D721Med (cell line): ENCODE measurements around the gene USH2A.
A peak's percentile ranks its signal among the peaks of the same experiment; 100 is the strongest.
"Not testable (repeated sequence)": the region's sequence is repeated elsewhere in the genome, so short reads cannot be mapped to it uniquely, and the experiment has no call there.

Source experiments
- DNase-seq: peaks from one replicate; pipeline ENCODE4 v3.0.0; 2011; ENCODE audit warnings: low spot score; ENCODE audit not compliant: insufficient read length
- FAIRE-seq: peaks from 2 replicates; lab custom pipeline; 2011; peaks lifted over from hg19 to GRCh38; lab: Jason Lieb, UNC
- TF ChIP-seq, protein P1 (sequence below): IDR thresholded peaks from 2 replicates; pipeline ENCODE4 v1.5.1; 2012; ENCODE audit warnings: mild to moderate bottlenecking, control low read depth; ENCODE audit not compliant: insufficient read depth; ENCODE audit errors: missing control alignments

The USH2A gene

DNA sequence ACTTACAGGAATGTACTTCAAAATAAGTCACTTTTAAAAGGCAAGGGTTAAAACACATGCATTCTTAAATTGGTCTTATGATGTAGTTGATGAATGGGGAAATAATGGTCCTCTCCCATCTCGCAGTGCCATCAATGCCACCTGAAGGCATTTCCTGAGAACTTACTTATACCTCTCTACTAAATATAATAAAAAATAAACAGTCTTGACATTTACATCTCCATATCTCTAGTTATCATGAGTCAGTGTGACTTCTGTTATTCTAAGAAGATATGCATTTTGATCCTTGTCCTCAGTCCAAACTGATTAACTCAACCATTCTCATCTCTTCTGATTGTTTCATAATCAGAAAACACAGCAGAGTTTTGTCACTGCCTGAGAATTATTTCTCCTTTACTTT lies 253.9 kb downstream of the USH2A start:
- FAIRE-seq (peak; percentile 21), DNase-seq (no peak)
- TF ChIP-seq, protein P1, sequence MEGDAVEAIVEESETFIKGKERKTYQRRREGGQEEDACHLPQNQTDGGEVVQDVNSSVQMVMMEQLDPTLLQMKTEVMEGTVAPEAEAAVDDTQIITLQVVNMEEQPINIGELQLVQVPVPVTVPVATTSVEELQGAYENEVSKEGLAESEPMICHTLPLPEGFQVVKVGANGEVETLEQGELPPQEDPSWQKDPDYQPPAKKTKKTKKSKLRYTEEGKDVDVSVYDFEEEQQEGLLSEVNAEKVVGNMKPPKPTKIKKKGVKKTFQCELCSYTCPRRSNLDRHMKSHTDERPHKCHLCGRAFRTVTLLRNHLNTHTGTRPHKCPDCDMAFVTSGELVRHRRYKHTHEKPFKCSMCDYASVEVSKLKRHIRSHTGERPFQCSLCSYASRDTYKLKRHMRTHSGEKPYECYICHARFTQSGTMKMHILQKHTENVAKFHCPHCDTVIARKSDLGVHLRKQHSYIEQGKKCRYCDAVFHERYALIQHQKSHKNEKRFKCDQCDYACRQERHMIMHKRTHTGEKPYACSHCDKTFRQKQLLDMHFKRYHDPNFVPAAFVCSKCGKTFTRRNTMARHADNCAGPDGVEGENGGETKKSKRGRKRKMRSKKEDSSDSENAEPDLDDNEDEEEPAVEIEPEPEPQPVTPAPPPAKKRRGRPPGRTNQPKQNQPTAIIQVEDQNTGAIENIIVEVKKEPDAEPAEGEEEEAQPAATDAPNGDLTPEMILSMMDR = no peak

DNA sequence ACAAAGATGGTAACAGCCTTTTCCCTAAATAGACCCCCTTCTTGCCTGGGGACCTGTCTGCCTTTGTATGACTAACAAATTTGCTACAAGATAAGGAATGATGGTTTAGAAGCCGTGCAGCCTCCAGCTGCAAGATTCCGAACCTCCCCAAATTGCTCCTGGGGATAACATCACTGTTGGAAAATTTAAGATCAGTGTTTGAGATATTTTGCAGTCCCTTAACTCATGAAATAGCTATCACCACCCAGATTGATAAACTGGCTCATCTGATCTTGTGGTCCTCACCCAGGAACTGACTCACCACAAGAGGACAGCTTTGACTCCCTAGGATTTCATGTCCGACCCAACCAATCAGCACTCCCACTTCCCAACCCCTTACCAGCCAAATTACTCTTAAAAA lies 254.7 kb downstream of the USH2A start:
- TF ChIP-seq, protein P1 = no peak
- FAIRE-seq = no peak
- DNase-seq = no peak

GRCh38 chr1:216154063-216154462 lies 269.2 kb downstream of the USH2A start:
- TF ChIP-seq, protein P1 = no peak
- no peak for DNase-seq
- no peak for FAIRE-seq

DNA sequence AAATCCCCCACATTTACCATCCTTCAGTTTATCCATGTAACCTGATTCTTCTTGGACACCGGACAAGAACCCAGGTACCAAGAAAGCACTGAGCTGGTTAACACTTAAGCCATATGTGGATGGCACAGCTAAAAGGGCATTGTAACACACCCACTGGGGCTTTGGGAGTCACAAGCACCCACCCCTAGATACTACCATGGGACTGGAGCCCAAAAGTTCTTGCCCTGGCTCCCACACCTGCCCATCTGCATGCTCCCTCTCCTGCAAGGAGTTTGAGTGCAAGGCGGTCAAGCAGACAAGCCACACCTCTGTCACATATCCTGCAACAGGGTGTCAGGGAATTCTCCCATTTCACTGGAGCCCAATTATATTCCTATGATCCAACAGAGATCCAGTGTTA lies 270.1 kb downstream of the USH2A start:
- no peak for DNase-seq
- TF ChIP-seq, protein P1 = no peak
- no peak for FAIRE-seq

GRCh38 chr1:216145451-216146018 lies 277.7 kb downstream of the USH2A start:
- FAIRE-seq, DNase-seq: not testable (repeated sequence)

- no peak for DNase-seq
- no peak for FAIRE-seq
- TF ChIP-seq, protein P1 = no peak
Observed at GRCh38 chr1:216144661-216145450, 278.4 kb downstream of the USH2A start.

GRCh38 chr1:216142921-216143320 lies 280.3 kb downstream of the USH2A start:
- FAIRE-seq (peak; percentile 66), DNase-seq (no peak)
- TF ChIP-seq, protein P1 = no peak
